GM18867 (cell line): ENCODE results near the gene TMC8.
"Not testable (repeated sequence)": the region's sequence is repeated elsewhere in the genome, so short reads cannot be mapped to it uniquely, and the experiment has no call there.

Experiments
- ATAC-seq: cut with Tn5 transposase; IDR thresholded peaks from one replicate; pipeline ENCODE4 v1.9.1; 2021; ENCODE audit warnings: mild to moderate bottlenecking, moderate library complexity; ENCODE audit not compliant: unreplicated experiment

The TMC8 gene, protein sequence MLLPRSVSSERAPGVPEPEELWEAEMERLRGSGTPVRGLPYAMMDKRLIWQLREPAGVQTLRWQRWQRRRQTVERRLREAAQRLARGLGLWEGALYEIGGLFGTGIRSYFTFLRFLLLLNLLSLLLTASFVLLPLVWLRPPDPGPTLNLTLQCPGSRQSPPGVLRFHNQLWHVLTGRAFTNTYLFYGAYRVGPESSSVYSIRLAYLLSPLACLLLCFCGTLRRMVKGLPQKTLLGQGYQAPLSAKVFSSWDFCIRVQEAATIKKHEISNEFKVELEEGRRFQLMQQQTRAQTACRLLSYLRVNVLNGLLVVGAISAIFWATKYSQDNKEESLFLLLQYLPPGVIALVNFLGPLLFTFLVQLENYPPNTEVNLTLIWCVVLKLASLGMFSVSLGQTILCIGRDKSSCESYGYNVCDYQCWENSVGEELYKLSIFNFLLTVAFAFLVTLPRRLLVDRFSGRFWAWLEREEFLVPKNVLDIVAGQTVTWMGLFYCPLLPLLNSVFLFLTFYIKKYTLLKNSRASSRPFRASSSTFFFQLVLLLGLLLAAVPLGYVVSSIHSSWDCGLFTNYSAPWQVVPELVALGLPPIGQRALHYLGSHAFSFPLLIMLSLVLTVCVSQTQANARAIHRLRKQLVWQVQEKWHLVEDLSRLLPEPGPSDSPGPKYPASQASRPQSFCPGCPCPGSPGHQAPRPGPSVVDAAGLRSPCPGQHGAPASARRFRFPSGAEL

GRCh38 chr17:78130437-78131101 is at the start of gene TMC8:
TSS of gene TMC8 (plus strand) at chr17:78130771. CDS start at chr17:78131589, 818 bp downstream.
- peak; percentile 20 for ATAC-seq

DNA sequence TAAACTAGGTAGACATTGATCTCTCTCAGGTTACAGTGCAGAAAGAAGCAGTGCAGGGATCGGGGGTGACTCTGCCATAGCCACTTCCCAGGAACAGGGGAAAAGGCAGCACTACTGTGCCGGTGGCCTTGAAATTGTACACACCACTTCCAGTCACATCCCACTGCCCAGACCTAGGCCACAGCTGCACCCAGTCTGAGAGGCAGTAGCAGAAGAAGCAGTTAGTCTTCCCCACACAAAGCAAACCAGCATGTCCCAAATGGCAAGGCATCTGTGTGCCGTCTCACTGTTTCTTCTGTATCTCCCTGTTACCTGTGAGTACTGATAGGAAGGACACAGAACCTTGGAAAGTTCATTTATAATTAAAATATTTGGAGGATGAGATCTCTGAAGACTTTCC is 49.0 kb upstream of the TMC8 start:
- no peak for ATAC-seq

GRCh38 chr17:78082355-78082872 is 48.2 kb upstream of the TMC8 start:
- ATAC-seq, result not testable (repeated sequence)

- ATAC-seq, result no peak
Measured at GRCh38 chr17:78082988-78083387, 47.6 kb upstream of the TMC8 start.

- no peak for ATAC-seq
Measured at GRCh38 chr17:78086740-78087139, 43.8 kb upstream of the TMC8 start.

DNA sequence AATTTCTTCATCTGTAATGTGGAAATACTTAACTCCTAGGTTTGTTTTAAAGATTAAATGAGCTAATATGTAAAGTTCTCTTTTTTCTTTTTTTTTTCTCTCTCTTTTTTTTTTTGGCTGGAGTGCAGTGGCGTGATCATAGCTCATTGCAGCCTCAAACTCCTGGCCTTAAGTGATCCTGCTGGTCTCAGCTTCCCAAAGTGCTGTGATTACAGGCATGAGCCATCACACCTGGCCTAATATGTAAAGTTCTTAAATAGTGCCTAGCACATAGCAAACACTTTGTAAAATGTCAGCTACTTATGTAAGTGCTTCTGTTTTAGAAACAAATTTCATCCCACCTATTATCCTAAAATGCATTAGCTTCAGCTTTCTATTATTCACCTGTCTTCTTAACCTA is 42.0 kb upstream of the TMC8 start:
- ATAC-seq, result no peak

- no peak for ATAC-seq
Measured at GRCh38 chr17:78089576-78090281, 40.8 kb upstream of the TMC8 start.

DNA sequence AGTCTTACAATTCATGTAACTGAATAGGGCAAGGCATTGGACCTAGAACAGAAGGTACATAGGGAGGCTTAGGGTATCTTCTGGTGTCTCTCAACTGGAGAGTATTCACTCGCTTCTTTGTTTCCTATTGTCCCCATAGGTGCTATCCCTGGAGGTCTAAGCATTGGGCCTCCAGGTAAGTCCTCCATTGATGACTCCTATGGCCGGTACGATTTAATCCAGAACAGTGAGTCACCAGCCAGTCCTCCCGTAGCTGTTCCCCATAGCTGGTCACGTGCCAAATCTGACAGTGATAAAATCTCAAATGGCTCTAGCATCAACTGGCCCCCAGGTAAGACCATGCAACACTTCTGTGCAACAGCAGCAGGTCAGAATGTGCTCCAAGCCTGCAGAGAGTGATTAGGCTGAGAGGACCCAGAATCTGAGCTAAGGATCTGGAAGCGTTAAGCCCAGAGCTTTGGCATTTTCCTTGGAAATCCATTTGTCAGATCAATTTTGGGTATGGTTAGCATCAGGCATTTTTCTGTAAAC is 37.7 kb upstream of the TMC8 start:
- ATAC-seq, result no peak

GRCh38 chr17:78095035-78095434 is 35.5 kb upstream of the TMC8 start:
- ATAC-seq, result no peak

GRCh38 chr17:78096093-78096492 is 34.5 kb upstream of the TMC8 start:
- no peak for ATAC-seq

DNA sequence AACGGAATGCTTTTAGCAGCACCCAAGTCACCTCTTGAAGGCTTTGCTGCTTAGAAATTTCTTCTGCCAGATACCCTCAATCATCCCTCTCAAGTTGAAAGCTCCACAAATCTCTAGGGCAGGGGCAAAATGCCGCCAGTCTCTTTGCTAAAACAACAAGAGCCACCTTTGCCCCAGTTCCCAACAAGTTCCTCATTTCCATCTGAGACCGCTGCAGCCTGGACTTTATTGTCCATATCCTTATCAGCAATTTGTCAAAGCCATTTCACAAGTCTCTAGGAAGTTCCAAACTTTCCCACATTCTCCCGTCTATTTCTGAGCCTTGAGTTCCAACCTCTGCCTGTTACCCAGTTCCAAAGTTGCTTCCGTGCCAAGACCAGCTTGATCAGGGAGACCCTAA is 29.5 kb upstream of the TMC8 start:
- ATAC-seq, result no peak

GRCh38 chr17:78101542-78101941 is 29.0 kb upstream of the TMC8 start:
- no peak for ATAC-seq

DNA sequence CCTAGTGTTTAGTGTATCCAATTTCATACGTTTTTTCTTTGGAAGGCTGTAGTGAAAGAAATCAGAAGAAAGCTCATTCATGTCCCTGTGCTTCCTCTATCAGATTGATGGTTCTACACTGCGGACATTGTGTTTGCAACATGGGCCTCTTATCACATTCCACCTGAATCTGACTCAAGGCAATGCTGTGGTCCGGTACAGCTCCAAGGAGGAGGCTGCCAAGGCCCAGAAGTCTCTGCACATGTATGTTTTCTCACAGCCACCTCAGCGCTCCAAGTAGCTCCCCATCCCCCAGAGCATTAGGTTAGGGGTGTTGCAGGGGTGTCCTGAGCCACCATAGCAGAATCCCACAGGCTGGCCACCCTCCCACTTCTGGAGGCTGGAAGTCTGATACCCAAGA is 27.3 kb upstream of the TMC8 start:
- ATAC-seq, result no peak

GRCh38 chr17:78104540-78104941 is 26.0 kb upstream of the TMC8 start:
- ATAC-seq, result no peak

DNA sequence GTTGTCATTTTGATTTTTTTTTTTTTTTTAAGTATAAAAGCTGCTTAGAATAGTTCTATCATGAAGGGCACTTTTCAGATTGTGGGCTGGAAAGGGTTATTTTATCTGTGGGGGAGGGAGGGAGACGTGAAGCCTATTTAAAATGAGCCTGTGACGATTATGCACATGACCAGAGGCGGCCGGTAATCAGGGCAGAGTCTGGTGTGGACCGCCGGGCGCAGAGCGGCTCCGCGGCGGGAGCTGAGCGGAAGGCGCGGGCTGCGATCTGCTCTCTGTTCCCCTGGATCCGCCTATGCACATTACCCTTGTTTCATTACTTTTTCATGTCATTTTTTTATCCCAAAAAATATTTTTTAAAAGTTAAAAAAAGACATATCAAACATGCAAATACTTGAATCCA is 25.5 kb upstream of the TMC8 start:
- ATAC-seq, result no peak

- ATAC-seq, result no peak
Measured at GRCh38 chr17:78105551-78105950, 25.0 kb upstream of the TMC8 start.

GRCh38 chr17:78106211-78106610 is 24.4 kb upstream of the TMC8 start:
- ATAC-seq, result no peak

GRCh38 chr17:78107457-78107856 is 23.1 kb upstream of the TMC8 start:
- no peak for ATAC-seq

GRCh38 chr17:78107976-78108725 is 22.4 kb upstream of the TMC8 start:
- no peak for ATAC-seq
